Measurements from ENCODE around the gene DBH.
"Not testable (repeated sequence)": the region's sequence is repeated elsewhere in the genome, so short reads cannot be mapped to it uniquely, and the experiment has no call there.

DBH gene

DNA sequence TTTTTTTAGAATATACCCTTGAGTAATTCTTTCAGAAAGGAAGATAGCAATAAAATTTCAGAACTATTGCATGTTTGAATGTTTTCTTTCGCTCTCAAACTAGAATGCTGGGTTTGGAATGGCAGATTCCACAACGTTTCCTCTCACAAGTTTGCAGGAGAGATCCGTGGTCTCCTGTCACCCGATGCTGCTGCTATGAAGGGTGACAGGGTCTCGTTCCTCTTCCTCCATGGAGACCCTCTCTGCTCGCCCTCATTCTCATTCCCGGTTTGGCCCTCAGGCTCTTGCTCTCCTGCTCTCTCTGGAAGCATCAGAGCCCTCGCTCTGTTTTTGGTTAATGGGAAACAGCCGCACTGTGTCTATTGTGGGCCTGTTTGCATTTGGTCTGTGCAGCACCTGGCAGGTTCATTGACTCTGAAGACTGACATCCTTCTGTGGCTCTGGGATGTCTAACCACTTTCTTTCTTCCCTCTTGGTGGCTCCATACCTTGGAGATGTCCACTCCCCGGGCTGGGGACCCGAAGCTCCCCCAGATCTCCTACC lies 14.4 kb upstream of the DBH start:
- in situ Hi-C loops (cut with MboI; ENCODE audit: low sequenced_read_pairs): no loop called here

GRCh38 chr9:133622555-133622954 lies 13.6 kb upstream of the DBH start:
- in situ Hi-C loops (cut with MboI; ENCODE audit: low sequenced_read_pairs): no loop called here

GRCh38 chr9:133626008-133626407 lies 10.2 kb upstream of the DBH start:
- in situ Hi-C loops (cut with MboI; ENCODE audit: low sequenced_read_pairs): not testable (repeated sequence)

GRCh38 chr9:133627341-133627740 lies 8.8 kb upstream of the DBH start:
- in situ Hi-C loops (cut with MboI; ENCODE audit: low sequenced_read_pairs): no loop called here

- in situ Hi-C loops (cut with MboI; ENCODE audit: low sequenced_read_pairs): no loop called here
Measured at GRCh38 chr9:133628766-133629165, 7.4 kb upstream of the DBH start.

- in situ Hi-C loops (cut with MboI; ENCODE audit: low sequenced_read_pairs): no loop called here
Measured at GRCh38 chr9:133629221-133630110, 6.7 kb upstream of the DBH start.

GRCh38 chr9:133631111-133631510 lies 5.1 kb upstream of the DBH start:
- in situ Hi-C loops (cut with MboI; ENCODE audit: low sequenced_read_pairs): no loop called here

DNA sequence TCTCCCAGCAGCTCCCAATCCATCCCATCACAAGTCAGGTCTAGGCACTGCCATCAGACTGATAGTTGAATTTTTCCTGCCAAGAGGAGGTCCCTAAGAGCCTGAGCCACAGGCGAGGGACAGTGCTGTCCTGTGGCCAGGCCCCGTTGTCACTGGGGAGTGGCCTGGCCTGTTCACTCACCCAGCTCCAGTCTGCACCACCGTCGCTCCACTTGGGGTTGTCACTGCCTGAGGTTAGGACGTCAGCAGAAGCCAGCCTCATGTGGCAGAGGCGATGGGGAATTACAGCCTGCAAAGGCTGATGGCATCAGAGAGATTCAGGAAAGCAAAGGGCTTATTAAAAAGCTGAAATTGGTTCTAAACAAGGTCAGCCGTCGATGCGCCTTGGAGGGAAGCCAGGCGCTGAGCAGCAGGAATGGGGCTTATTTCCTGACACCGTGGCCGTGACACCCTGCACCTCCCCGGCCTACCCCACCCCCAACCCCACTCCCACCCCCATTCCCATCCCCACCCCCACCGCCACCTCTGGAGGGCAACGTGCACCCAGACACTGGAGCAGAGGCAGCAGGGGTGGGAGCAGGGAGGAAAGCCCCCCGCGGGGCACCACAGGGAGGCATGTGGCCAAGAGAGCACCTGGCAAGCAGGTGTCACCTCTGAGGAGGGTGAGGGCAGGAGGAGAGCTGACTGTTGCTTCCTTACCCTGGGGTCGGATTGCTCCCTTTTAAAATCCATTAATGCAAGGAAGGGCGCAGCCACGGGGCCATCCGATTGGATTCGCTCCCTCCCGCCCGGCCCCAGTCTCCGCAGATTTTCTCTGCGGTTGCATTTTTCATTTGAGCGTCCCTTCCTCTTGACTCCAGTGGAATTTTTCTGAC lies 3.1 kb upstream of the DBH start:
- in situ Hi-C loops (cut with MboI; ENCODE audit: low sequenced_read_pairs): no loop called here

- in situ Hi-C loops (cut with MboI; ENCODE audit: low sequenced_read_pairs): no loop called here
Measured at GRCh38 chr9:133633681-133634080, 2.5 kb upstream of the DBH start.

DNA sequence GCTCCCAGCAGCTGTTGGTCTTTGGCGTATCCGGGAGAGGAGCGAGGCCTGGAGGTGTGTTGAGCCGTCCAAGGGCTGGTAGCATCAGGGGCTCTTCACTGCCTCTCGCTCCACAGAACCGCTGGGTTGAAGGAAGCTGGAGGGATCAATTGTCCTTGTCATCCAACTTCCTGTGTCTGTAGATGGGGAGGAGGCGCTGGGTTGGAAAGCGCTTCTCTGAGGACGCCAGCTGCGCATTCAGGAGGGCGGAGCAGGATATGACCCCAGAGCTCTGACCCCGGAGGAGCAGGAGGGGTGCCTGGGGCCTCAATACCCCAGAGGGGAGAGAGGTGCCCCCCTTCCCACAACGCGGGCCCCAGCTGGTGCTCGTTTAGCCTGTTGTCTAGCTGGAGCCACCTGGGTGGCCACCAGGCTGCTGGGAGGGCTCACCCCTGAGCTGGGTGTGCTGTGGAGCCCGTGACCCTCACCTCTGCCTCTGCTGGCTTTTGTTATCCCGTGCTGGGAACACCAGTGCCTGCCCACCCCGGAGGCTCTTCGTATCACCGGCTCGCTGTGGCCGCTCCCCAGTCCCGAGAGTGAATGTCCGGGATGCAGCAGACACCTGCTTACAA lies 2.0 kb upstream of the DBH start:
- in situ Hi-C loops (cut with MboI; ENCODE audit: low sequenced_read_pairs): no loop called here

GRCh38 chr9:133635098-133635497 lies 1.1 kb upstream of the DBH start:
- in situ Hi-C loops (cut with MboI; ENCODE audit: low sequenced_read_pairs): no loop called here

DNA sequence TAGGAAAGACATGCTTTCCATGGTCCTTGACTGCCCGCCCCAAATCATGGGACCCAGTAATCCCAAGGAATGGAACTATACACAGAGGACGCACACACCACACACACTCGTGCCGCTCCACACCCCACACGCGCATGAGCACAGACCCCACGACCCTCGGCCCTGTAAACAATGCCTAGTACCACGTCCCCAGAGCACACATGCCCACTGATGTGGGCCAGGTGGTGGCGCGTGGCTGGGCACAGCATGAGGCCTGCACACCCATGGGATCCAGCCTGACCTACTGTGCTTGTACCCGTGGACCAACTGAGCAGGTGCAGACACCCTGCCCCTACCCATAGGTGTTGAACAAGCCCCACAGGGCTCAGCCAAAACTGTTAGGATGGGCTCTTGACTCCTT lies 739 bp downstream of the DBH start:
- in situ Hi-C loops (cut with MboI; ENCODE audit: low sequenced_read_pairs): no loop called here

- in situ Hi-C loops (cut with MboI; ENCODE audit: low sequenced_read_pairs): no loop called here
Measured at GRCh38 chr9:133637451-133638055, 1.4 kb downstream of the DBH start.

DNA sequence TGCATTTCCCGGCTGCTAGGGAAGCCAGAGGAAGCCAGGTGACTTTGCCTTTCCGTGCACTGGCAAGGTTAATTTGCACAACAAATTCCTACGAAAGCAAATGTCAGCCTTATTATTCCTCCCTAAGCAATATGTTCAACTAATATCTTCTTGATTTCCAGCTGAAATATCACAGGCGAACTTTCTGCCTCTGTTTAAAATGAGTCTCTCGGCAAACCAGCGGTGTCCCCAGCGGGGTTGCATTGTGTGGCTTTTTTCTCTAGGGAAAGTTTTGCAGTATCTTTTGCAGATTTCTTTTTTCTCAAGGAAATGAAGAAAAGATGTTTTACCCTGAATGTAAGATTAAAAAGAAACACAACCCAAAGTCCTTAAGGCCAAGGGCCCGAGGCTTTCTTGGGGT lies 1.9 kb downstream of the DBH start:
- in situ Hi-C loops (cut with MboI; ENCODE audit: low sequenced_read_pairs): no loop called here

GRCh38 chr9:133638711-133639110 lies 2.5 kb downstream of the DBH start:
- in situ Hi-C loops (cut with MboI; ENCODE audit: low sequenced_read_pairs): no loop called here

- in situ Hi-C loops (cut with MboI; ENCODE audit: low sequenced_read_pairs): no loop called here
Measured at GRCh38 chr9:133639613-133640012, 3.5 kb downstream of the DBH start.

- in situ Hi-C loops (cut with MboI; ENCODE audit: low sequenced_read_pairs): no loop called here
Measured at GRCh38 chr9:133640160-133640559, 4.0 kb downstream of the DBH start.

DNA sequence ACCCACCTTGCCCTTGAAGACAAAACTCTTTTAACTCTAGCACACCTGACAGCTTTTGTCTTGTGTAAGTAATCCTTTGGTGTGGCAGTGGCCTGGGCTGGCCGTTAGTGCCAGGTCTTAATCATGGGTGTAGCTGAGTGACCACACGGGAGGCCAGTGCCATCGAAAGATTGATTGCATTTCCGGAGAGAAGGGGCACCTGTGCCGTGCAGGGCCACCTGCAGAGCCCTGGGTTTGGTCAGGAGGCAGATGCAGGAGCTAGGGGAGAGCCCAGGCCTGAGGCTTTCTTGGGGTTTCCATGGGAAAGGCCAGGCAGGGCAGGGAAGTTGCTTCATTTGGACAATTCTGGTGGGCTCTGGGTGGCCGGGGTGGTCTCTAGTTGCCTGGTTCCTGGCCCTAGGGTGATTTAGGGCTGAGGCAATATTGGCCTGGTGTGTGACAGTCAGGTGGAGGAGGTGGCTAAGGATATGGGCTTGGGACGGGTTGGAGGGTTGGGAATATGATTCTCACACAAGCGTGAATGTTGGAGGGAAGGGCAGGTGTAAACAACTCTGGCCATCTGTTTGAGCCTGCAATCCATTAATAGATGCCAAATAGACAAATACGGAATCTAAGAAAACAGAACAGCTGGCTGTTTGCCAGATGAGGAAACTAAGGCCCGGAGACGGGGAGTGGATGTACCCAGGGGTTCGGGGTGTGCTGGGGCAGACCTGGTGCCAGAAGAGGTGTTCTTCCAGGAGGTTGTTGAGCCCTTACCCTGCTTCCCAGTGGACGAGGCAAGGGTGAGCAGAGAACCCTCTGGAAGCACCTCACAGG lies 4.6 kb downstream of the DBH start:
- in situ Hi-C loops (cut with MboI; ENCODE audit: low sequenced_read_pairs): no loop called here

- in situ Hi-C loops (cut with MboI; ENCODE audit: low sequenced_read_pairs): no loop called here
Measured at GRCh38 chr9:133641396-133641655, 5.2 kb downstream of the DBH start.

GRCh38 chr9:133641861-133642595 lies 5.9 kb downstream of the DBH start:
- in situ Hi-C loops (cut with MboI; ENCODE audit: low sequenced_read_pairs): no loop called here

Measured in HL-60/S4 treated with phorbol 12-myristate 13-acetate at 8.2 ng/mL for 4 days and 3 days (cell line).